ENCODE data around the gene CYP2U1.

The CYP2U1 gene

GRCh38 chr4:107987916-107988762 is 56.8 kb downstream of the CYP2U1 start:
- DNase-seq, result no peak

GRCh38 chr4:107988763-107989035 is 57.4 kb downstream of the CYP2U1 start:
- peak in 1 of 2 donors; percentile 4 for DNase-seq

GRCh38 chr4:107989162-107989536 is 57.8 kb downstream of the CYP2U1 start:
- no peak for DNase-seq

GRCh38 chr4:107989537-107990386 is 58.4 kb downstream of the CYP2U1 start, which contains the start of gene HADH:
HADH (plus strand) TSS chr4:107989889; CDS start chr4:107989933, 44 bp downstream.
- DNase-seq, result peak; percentile 94

- no peak for DNase-seq
Observed at GRCh38 chr4:107991945-107992630, 60.7 kb downstream of the CYP2U1 start.

- no peak for DNase-seq
Observed at GRCh38 chr4:107993969-107994368, 62.6 kb downstream of the CYP2U1 start.

GRCh38 chr4:107994894-107995293 is 63.5 kb downstream of the CYP2U1 start:
- DNase-seq, result no peak

GRCh38 chr4:107996949-107997788 is 65.8 kb downstream of the CYP2U1 start:
- DNase-seq, result no peak

GRCh38 chr4:107997794-107998193 is 66.4 kb downstream of the CYP2U1 start:
- DNase-seq, result no peak

GRCh38 chr4:107999932-108000539 is 68.7 kb downstream of the CYP2U1 start:
- no peak for DNase-seq

GRCh38 chr4:108001540-108002135 is 70.3 kb downstream of the CYP2U1 start:
- no peak for DNase-seq

Data from CD4-positive, alpha-beta T cell treated with Interleukin-1 beta for 1 hour (primary cell).